ENCODE measurements around the gene MDFI. TPM values are rescaled to one million over a fixed set of nuclear protein-coding genes. Genes with fewer than 3 reads are reported as not detected.

The MDFI gene
- polyA plus RNA-seq, 1 experiment, result not detected

DNA sequence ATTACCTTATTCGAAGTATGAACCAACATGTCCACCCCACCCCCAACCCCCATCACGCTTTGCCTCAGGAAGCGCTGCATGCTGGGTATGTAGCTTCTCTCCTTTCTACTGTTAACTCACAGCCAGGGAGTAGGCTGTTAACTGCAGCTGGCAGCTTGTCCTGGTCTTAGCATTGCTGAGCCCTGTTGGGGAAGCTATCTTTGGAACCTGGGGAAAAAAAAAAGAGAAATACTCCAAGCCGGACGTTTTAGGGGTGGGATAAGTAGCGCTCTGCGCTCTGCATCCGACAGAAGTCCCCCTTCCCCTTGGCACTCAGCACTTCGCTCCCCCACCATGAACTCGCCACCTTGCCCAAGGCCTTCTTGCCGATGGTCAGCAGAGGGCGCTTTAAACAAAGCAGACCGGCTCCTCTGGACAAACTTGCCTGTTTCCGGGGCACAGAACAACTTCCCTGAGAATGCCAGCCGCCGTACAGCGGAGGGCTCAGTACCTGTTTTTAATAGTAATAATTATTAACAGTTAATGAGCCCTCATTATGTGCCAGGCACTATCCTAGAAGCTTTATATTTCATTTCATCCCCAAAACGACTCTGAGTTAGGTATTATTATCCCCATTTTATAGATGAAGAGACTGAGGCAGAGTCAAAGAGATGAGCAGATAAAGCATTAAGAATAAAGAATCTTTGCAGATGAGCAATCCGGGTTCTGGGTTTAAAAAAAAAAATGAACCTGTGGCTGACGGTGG is 35.2 kb upstream of the MDFI start:
- TF ChIP-seq, protein P1, sequence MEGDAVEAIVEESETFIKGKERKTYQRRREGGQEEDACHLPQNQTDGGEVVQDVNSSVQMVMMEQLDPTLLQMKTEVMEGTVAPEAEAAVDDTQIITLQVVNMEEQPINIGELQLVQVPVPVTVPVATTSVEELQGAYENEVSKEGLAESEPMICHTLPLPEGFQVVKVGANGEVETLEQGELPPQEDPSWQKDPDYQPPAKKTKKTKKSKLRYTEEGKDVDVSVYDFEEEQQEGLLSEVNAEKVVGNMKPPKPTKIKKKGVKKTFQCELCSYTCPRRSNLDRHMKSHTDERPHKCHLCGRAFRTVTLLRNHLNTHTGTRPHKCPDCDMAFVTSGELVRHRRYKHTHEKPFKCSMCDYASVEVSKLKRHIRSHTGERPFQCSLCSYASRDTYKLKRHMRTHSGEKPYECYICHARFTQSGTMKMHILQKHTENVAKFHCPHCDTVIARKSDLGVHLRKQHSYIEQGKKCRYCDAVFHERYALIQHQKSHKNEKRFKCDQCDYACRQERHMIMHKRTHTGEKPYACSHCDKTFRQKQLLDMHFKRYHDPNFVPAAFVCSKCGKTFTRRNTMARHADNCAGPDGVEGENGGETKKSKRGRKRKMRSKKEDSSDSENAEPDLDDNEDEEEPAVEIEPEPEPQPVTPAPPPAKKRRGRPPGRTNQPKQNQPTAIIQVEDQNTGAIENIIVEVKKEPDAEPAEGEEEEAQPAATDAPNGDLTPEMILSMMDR (IDR thresholded peaks at IDR 0.05; ENCODE audit: insufficient read depth, low read depth, low read length), result peak; percentile 94
- H3K4me3 ChIP-seq (ENCODE audit: low read depth, low read length), result no peak overlapping the region

GRCh38 chr6:41604006-41604405 is 34.3 kb upstream of the MDFI start:
- ChIA-PET CTCF (interaction anchor here (0.7 to 3.2 kb wide), 11 partner anchors 11 to 232 kb away, joined by 3 to 33 read pairs (median 7); no protein-coding TSS in a partner anchor), POLR2A (no interaction called here)
- Histone ChIP-seq H3K4me3 (ENCODE audit: low read depth, low read length) (no peak overlapping the region), H3K27me3 (ENCODE audit: control insufficient read depth, insufficient read depth, low read length) (no peaks in the 10 kb centered on the region), H3K36me3 (ENCODE audit: control insufficient read depth, insufficient read depth, low read length) (peaks cover 3% of the 10 kb centered on the region)
- TF ChIP-seq, protein P1 (IDR thresholded peaks at IDR 0.05; ENCODE audit: insufficient read depth, low read depth, low read length), result no peak
- DNase-seq (ENCODE audit: low read depth), result no peak

More for the DNA sequence above, 35.2 kb upstream of the MDFI start:
- POLR2A ChIA-PET, result no interaction called here
- DNase-seq (ENCODE audit: low read depth), result no peak
- Histone ChIP-seq H3K36me3 (ENCODE audit: control insufficient read depth, insufficient read depth, low read length) (peaks cover 7% of the 10 kb centered on the region), H3K27me3 (ENCODE audit: control insufficient read depth, insufficient read depth, low read length) (no peaks in the 10 kb centered on the region)
- CTCF ChIA-PET, result interaction anchor here (0.7 to 3.2 kb wide), 30 partner anchors 9 to 238 kb away, joined by 3 to 33 read pairs (median 4); partner anchors contain the start of gene TOMM6

DNA sequence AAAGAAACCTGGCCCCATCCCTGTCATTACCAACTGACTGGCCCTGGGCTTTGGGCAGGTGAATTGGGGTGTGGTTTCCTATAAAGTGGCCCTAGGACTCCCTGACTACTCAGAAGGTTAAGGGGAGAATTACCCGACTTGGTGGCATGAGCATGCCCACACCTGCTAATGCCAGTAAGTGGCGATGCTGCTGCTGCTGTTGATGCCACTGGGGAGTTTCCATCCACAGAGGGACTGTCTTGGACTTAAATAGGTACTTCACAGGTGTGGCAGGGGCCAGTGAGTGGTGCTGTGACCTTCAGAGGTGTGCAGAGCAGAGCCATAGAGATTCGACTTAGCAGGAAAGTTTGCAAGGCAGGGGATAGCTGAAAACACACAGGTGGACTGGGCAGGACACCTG is 32.6 kb upstream of the MDFI start:
- POLR2A ChIA-PET, result no interaction called here
- DNase-seq (ENCODE audit: low read depth), result no peak
- H3K4me3 ChIP-seq (ENCODE audit: low read depth, low read length), result no peak overlapping the region
- CTCF ChIA-PET, result interaction anchor here (1.0 to 2.2 kb wide), 5 partner anchors 10 to 238 kb away, joined by 3 to 7 read pairs (median 3); no protein-coding TSS in a partner anchor
- H3K36me3 ChIP-seq (ENCODE audit: control insufficient read depth, insufficient read depth, low read length), result no peaks in the 10 kb centered on the region
- TF ChIP-seq, protein P1 (IDR thresholded peaks at IDR 0.05; ENCODE audit: insufficient read depth, low read depth, low read length), result no peak
- H3K27me3 ChIP-seq (ENCODE audit: control insufficient read depth, insufficient read depth, low read length), result no peaks in the 10 kb centered on the region

GRCh38 chr6:41607036-41607435 is 31.2 kb upstream of the MDFI start:
- CTCF ChIA-PET, result interaction anchor here (0.6 to 2.2 kb wide), 7 partner anchors 74 to 1806 kb away, joined by 3 to 7 read pairs (median 3); no protein-coding TSS in a partner anchor
- Histone ChIP-seq H3K27me3 (ENCODE audit: control insufficient read depth, insufficient read depth, low read length) (no peaks in the 10 kb centered on the region), H3K36me3 (ENCODE audit: control insufficient read depth, insufficient read depth, low read length) (no peaks in the 10 kb centered on the region), H3K4me3 (ENCODE audit: low read depth, low read length) (no peak overlapping the region)
- DNase-seq (ENCODE audit: low read depth), result no peak
- POLR2A ChIA-PET, result no interaction called here
- TF ChIP-seq, protein P1 (IDR thresholded peaks at IDR 0.05; ENCODE audit: insufficient read depth, low read depth, low read length), result no peak

GRCh38 chr6:41607736-41608135 is 30.5 kb upstream of the MDFI start:
- POLR2A ChIA-PET, result no interaction called here
- CTCF ChIA-PET, result interaction anchor here (0.7 kb wide), 1 partner anchor 76 kb away, joined by 4 read pairs; no protein-coding TSS in a partner anchor
- DNase-seq (ENCODE audit: low read depth), result no peak
- no peaks in the 10 kb centered on the region for H3K27me3 ChIP-seq (ENCODE audit: control insufficient read depth, insufficient read depth, low read length)
- H3K36me3 ChIP-seq (ENCODE audit: control insufficient read depth, insufficient read depth, low read length), result no peaks in the 10 kb centered on the region
- no peak overlapping the region for H3K4me3 ChIP-seq (ENCODE audit: low read depth, low read length)
- TF ChIP-seq, protein P1 (IDR thresholded peaks at IDR 0.05; ENCODE audit: insufficient read depth, low read depth, low read length), result no peak
